ENCODE results near the gene EXOC5.
"Not testable (repeated sequence)": the region's sequence is repeated elsewhere in the genome, so short reads cannot be mapped to it uniquely, and the experiment has no call there.

The EXOC5 gene

GRCh38 chr14:57259672-57260071 lies 9.0 kb downstream of the EXOC5 start:
- no peak for DNase-seq

GRCh38 chr14:57258221-57258620 lies 10.5 kb downstream of the EXOC5 start:
- not testable (repeated sequence) for DNase-seq

- no peak for DNase-seq
Observed at GRCh38 chr14:57254884-57255283, 13.8 kb downstream of the EXOC5 start.

- no peak for DNase-seq
Observed at GRCh38 chr14:57246933-57247657, 21.6 kb downstream of the EXOC5 start.

- no peak for DNase-seq
Observed at GRCh38 chr14:57245941-57246340, 22.8 kb downstream of the EXOC5 start.

GRCh38 chr14:57244106-57244505 lies 24.6 kb downstream of the EXOC5 start:
- DNase-seq: no peak

GRCh38 chr14:57243320-57243719 lies 25.4 kb downstream of the EXOC5 start:
- DNase-seq: no peak

- DNase-seq: not testable (repeated sequence)
Observed at GRCh38 chr14:57240115-57240514, 28.6 kb downstream of the EXOC5 start.

- no peak for DNase-seq
Observed at GRCh38 chr14:57232006-57232405, 36.7 kb downstream of the EXOC5 start.

GRCh38 chr14:57228320-57228719 lies 40.4 kb downstream of the EXOC5 start:
- not testable (repeated sequence) for DNase-seq

GRCh38 chr14:57227083-57227482 lies 41.6 kb downstream of the EXOC5 start:
- DNase-seq: no peak

- DNase-seq: no peak
Observed at GRCh38 chr14:57221931-57222330, 46.8 kb downstream of the EXOC5 start.

GRCh38 chr14:57212919-57213318 lies 55.8 kb downstream of the EXOC5 start:
- no peak for DNase-seq

- no peak for DNase-seq
Observed at GRCh38 chr14:57209561-57209960, 59.1 kb downstream of the EXOC5 start.

- no peak for DNase-seq
Observed at GRCh38 chr14:57205938-57206337, 62.8 kb downstream of the EXOC5 start.

- not testable (repeated sequence) for DNase-seq
Observed at GRCh38 chr14:57202672-57203071, 66.0 kb downstream of the EXOC5 start.

GRCh38 chr14:57199921-57200320 lies 68.8 kb downstream of the EXOC5 start:
- DNase-seq: no peak

- DNase-seq: peak in 1 of 51 donors; percentile 19
Observed at GRCh38 chr14:57189070-57189469, 79.6 kb downstream of the EXOC5 start.

GRCh38 chr14:57182760-57183503 lies 85.8 kb downstream of the EXOC5 start:
- DNase-seq: no peak

GRCh38 chr14:57179273-57179672 lies 89.4 kb downstream of the EXOC5 start:
- DNase-seq: no peak

- DNase-seq: no peak
Observed at GRCh38 chr14:57174466-57174865, 94.2 kb downstream of the EXOC5 start.

- no peak for DNase-seq
Observed at GRCh38 chr14:57171903-57172302, 96.8 kb downstream of the EXOC5 start.

GRCh38 chr14:57171363-57171762 lies 97.3 kb downstream of the EXOC5 start:
- DNase-seq: no peak

Data from hypothalamus (tissue), 51 donors.